Measurements from ENCODE around the gene NFKB1.

The NFKB1 gene

DNA sequence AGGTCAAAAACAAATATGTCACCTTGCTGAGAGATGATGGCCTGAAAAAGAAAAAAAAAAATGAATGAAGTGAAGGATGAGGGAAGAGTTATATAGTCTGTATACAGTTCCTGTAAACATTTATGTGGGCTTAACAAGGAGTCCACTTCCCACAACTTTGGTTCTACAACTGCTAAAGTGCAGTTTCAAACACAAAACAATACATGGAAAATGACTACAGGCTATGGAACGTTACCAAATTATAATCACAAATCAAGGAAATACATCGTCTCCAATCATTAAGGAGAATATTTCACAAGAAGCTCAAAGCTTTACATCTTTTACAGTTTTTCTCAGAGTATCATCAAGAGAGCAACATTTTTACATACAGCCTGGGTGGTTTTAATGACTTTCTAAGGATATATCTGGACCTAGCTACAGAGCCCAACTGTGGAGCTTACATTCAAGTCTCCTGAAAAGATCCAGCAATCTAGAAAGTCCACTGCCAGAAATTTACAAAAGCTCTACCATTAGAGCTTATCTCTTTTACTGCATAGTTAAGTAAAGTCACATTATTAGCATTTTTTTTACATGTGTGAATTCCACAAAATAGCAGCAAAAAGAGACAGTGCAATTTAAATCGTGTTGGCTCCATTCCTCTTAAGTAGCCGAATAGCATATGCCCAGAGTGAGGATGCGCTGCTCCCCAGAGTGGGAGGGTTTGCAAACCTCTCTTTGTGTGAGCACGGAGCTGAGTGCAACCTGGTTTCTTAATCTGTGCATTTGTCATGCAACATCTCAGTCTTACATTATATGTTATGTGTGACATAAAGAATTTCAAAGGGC is 131.3 kb downstream of the NFKB1 start:
- no peak for DNase-seq

DNA sequence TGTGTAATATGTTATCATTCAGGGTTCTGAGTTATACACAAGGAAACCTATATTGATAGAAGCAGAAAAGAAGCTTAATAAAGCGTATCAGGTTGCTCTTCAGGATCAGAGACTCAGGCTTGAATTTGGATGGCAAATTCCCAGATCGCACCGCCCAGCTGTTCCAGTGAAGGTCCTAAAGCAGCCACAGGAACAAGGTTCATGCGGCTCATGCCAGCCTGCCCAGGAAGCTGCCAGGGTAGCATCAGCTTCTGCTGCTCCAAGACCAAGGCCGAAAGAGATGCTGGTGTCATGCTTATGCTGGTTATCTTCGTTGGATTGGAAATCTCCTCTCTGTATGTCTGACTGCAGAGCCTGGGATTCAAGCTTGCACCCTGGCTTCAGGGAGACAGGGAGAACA is 131.9 kb downstream of the NFKB1 start:
- no peak for DNase-seq

DNA sequence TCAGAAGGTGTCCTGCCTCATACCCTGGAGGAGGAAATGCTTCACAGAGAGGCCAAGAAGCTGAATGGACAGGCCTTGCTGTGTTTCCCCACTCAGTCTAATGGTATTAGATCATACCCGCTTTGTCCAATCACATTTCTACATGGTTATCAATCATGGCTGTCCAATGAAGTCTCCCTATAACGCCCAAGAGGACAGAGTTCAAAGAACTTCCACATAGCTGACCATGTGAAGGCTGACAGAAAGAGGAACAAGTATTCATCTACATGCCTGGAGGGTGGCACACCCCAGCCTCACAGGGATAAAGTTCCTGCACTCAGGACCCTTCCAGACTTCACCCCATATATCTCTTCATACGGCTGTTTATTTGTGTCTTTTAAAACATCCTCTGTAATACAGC is 136.2 kb downstream of the NFKB1 start:
- no peak for DNase-seq

DNA sequence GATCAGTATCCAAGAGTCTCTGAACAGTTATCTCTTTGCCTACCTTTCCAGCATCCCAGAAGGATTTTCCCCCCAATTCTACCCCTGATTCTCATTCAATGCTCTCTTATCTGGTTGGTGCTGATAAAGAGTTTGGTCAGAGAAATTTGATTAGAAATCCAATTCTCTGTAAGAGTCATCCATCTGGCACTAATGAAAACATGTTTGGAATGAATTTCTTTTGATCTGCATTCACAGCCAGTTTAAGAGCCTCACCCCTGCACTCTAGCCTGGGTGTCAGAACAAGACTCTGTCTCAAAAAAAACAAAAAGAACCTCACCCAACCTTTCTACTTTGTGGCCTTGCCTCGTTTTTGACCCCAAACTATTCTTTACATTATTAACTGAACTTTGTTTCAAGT is 137.5 kb downstream of the NFKB1 start:
- DNase-seq = no peak

DNA sequence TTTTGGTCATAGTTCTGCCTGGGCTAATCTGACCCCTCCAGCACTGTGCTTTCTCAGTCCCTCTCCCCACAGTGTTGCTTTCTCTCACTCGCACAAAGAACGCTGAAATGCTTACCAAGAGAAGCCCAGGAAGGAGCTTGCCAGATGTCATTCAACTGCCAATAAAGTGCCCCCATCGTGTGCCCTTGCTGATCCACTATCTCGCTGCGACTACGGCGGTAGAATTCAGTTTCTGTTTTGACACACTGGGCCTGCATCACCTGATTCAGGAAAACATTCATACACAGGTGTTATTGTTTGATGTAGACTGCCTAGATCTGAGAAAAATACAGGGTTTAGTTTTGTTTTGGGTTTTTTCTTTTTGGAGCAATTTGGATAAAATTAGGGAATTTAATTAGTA is 138.4 kb downstream of the NFKB1 start:
- DNase-seq = no peak

DNA sequence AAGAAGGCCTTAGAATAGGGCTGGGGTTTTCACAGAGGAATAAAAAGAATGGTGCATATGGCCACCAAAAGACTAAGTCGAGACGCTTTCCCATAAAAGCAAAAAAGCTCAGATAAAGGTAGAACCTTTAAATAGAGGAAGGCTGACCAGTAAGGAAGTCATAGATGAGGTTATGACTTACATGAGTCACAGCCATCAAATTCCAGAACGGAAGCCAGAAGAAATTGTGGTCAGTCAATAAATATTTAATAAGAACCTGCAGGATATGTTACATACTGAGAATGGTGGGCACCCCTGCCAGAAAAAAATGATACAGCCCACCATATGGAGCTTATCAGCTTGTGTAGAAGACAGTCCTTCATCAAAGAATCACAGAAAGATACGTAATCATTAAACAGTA is 139.5 kb downstream of the NFKB1 start:
- no peak for DNase-seq

DNA sequence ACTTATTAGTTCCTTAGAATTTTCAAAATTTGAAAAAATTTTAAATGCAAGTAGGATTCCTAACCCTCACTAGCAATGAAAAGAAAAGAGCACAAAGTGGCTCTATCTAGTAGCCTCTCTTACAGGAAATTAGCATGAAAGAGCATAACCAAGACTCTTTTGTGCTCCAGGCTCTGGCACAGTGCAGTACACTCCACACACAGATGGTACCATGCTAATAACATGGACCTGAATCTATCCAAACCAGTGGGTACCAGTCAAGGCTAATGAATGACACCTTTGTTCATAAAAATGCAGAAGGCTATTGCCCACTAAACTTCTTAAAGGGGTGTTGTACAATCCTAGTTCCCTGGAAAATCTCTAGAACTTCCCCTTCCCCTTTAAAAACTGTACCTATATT is 140.6 kb downstream of the NFKB1 start:
- DNase-seq = no peak

DNA sequence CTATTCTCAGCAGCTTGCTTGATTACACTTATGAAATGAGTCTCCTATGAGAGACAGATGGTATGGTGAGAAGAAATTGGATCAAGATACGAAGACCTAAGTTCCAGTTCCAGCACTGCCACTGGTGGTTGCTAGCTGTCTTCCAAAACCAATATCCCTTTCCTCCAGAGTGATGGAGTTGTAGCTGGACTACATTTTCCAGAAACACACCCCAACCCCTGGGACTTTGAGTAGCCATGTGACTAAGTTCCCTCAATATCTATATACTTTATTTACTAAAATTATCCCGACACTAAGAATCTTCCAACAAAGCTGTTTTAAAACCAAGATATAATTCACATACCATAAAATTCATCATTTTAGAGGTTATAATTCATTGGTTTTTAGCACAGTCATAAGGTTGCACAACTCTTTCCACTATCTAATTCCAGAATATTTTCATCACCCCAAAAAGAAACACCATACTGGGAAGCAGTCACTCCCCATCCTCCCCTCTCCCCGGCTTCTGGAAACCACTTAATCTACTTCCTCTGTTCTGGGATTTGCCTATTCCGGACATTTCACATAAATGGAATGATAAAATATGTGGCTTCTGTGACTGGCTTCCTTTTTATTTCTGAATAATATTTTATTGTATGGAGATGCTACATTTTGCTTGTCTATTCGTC is 141.6 kb downstream of the NFKB1 start:
- DNase-seq = no peak

DNA sequence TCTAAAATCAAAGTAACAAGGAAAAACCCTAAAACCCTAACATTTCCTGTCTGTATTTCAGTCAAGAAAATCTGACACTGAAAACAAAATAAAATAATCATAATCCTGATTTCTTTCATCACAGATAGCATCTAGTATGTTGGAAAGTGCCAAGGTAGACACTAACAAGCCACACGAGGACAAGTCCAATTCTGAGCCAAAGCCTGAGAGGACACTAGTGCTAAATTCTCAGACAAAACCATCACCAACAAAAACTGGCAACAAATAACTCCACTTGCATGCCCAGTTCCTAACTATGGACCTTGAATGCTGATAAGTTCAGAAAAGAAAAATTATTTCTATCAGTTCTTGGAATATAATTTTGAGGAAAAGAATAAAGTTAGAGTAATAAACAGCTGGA is 146.0 kb downstream of the NFKB1 start:
- no peak for DNase-seq

DNA sequence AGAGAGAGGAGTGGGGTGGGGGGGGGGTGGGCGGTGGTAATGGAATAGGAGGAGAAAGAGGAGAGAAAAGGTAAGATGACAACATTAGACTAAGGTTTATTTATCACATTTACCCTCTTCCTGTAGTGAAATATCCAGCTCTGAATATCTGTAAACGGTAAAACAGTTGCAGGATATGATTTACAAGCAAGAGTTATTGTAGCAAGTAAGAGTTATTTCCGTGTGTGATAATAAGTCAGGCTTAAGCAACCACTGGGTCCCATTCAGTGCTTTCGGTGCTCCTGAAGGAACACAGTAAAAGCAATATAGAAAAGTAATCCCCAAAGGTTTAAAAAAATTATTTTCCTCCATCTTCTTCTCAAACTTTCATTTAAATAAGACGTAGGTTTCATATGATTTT is 156.0 kb downstream of the NFKB1 start:
- DNase-seq = no peak

DNA sequence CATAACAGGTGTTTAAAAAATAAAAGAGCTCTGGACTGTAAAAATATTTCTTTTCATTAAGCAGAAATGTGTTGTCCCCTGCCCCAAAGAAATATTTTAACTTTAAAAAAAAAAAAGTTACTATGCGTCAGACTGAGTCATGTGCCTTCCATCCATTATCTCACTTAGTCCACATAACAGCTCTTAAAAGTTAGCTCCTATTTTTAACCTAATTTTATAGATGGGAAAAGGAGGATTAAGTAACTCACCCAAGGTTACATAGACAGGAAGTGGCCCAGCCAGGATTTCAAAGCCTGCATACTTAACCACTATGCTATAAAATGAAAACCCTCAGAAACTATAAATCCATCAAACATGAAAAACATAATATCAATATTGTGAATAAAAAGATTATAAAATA is 161.9 kb downstream of the NFKB1 start:
- DNase-seq = no peak

DNA sequence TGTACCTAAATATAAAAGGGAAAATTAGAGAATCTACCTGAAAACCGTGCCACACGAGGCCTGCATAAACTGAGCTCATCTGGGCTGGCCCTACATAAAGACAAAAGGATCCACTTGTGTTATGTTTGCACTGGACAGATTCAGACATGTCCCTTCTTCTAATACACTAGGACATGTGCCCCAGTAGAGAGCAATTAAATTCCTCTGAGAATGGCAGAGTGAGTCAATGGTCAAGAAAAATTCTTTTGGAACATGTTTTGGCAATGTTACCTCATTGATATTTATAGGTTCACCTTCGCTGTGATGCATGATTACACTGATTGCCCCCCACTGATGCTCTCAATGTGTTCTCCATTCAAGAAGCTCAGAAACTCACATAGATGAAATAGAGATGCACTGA is 164.4 kb downstream of the NFKB1 start:
- no peak for DNase-seq

Data from activated T-cell treated with anti-CD3 and anti-CD28 coated beads for 4 hours (primary cell).